ENCODE data around the gene MAVS.
"Not testable (repeated sequence)": the region's sequence is repeated elsewhere in the genome, so short reads cannot be mapped to it uniquely, and the experiment has no call there.

The MAVS gene

DNA sequence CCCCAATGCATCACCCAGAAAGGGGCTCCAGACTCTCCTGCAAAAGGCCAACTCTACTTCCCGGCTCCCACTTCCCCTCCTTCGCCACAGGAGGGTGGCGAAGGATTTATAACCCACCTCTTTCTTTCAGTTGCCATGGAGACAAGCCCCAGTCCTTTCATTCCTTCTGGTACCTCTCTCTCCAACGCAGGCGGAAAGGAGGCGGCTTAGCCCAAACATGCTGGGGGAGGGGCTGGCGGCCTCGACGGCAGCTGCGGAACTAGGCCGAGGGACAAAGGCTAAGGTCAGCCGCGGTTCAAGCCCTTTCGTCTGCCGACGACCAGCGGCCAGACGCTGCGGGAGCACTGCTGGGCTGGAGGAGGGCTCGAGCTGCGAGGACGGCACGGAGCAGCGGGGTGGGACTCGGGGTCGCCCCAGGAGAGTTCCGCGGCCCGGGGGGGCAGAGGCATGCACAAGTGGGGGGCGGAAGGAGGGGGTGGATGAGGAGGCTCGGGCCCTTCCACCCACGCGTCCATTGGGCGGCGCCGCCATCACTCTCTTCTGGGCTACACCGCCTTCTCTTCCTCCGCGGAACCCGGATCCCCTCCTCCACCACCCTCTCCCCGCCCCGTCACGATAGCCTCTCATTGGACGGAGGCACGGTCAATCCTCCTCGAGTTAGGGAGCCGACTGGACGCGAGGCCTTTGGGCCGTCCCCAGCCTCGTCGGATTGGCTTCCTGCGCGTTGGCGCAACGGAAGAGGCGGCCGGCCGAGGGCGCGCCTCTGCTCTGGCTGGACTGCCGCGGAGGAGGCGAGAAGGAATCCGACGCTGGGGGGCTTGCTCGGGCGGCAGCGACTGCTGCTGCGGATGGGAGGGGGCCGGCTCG, 42.2 kb downstream of the MAVS start, which contains the start of gene PANK2:
Gene PANK2, plus strand, starts transcription at position 766 of the 867 bp plus-strand sequence.
- DNase-seq (ENCODE audit: low read depth): peak; percentile 81

DNA sequence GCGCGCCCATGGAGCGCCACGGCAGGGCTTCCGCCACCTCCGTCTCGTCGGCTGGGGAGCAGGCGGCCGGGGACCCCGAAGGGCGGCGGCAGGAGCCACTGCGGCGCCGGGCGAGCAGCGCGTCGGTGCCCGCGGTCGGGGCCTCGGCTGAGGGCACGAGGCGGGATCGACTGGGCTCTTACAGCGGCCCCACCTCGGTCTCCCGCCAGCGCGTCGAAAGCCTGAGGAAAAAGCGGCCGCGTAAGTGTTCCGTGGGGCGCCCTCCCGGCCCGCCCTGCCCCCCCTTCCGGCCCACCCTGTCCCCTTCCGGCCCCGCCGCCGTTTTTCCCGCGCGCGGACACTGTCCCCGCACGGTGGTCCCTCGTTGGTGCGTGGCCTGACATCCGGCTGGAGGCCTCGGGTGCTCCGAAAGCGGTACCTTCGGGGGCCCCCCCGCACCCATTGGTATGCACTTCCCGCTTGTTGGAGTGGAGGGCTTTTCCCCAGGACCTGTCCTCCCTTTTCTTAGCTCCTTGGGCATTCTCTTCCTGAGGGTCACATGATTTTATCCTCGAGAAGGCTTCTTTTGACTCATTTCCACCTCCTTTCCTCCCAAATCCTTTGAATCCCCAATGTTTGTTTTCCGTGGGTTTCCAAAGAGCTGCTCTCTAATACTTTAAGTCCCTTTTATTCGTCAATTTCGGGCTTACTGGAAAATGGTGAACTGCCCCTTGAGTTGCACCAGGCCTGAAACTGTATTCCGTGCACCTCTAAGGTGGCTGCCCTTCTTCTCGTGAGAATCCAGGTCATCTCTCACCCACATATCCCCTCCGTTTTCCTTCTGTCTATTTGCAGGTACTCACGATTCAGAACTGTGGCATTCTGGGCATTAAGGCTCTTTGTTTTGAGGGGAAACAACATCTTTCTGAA, 43.1 kb downstream of the MAVS start:
- DNase-seq (ENCODE audit: low read depth): peak; percentile 13

DNA sequence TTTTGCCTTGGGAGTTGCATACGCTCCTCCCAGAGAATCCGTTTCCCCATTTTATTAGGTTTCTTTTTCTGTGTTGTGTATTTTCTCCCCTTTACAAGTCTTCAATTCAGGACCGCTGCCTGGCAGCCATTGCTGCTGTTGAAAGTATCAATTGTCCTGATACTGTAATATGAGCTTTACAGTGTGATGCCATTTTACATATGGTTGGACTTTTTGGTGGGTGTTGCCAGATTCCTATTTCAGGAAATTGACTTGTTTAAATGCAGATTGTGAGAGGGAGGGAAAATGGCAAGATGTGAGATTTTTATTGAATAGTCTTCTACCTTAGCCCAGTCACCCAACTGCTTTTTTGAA, 43.7 kb downstream of the MAVS start:
- no peak for DNase-seq (ENCODE audit: low read depth)

- DNase-seq (ENCODE audit: low read depth): no peak
Measured at GRCh38 chr20:3890999-3891929, 44.6 kb downstream of the MAVS start.

- DNase-seq (ENCODE audit: low read depth): no peak
Measured at GRCh38 chr20:3894796-3895195, 48.2 kb downstream of the MAVS start.

DNA sequence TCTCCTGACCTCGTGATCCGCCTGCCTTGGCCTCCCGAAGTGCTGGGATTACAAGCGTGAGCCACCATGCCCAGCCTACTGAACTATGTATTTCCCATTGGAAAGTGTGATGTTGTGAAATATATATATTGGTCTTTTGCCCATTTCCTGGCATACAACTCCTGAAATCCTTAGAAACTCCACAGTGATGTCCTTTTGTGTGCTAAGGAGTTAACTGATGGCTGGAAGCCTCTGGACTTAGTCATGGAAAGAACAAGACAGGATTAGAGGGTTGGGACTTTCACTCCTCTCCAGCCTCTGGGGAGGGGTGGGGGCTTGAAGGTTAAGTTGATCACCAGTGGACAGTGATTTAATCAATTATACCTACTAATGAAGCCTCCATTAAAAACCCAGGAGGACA, 49.7 kb downstream of the MAVS start:
- DNase-seq (ENCODE audit: low read depth): no peak

GRCh38 chr20:3896853-3897583, 50.4 kb downstream of the MAVS start:
- no peak for DNase-seq (ENCODE audit: low read depth)

GRCh38 chr20:3898181-3898580, 51.5 kb downstream of the MAVS start:
- not testable (repeated sequence) for DNase-seq (ENCODE audit: low read depth)

- DNase-seq (ENCODE audit: low read depth): no peak
Measured at GRCh38 chr20:3898639-3899038, 52.0 kb downstream of the MAVS start.

DNA sequence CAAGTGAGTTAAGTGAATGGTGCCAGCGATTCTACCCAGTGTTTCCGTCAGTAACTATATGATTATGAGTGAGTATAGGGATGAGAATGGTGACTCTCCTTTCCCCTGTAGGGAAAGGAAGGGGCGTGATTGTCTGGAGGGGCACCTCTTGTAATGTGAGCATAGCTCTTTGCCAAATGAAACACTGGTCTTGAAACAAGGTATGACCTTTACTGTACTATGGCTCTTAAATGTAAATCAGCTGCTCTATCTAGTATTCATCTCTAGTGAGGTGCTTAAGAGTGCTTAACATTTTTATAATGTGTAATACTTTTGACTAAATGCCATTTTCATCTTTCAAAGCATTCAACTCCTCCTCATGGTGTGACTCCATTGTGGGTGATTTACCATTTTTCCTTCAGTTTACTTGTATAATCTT, 53.6 kb downstream of the MAVS start:
- DNase-seq (ENCODE audit: low read depth): no peak

DNA sequence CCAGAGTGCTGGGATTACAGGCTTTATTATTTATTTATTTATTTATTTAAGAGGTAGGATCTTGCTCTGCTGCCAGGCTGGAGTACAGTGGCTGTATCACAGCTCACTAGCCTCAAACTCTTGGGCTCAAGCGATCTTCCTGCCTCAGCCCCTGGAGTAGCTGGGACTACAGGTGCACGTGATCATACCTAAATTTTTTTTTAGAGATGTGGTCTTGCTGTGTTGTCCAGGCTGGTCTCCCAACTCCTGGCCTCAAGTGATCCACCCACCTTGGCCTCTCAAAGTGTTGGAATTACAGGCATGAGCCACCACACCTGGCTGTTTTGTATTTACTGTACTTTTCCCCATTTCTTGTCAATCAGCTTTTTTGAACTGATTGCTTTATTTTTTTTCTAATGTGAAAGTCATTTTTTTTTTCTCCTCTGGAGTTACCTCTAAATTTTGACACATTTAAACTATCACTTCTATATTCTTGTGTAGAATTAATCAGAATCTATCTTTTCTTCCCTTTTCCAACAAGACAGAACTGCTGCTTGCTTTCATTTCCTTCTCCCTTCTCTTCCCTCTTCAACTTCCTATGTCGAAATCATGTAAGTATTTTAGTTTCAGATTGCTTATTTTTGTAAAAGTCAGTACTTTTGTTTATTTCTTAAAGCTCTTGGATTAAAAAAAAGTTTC, 54.5 kb downstream of the MAVS start:
- DNase-seq (ENCODE audit: low read depth): no peak

DNA sequence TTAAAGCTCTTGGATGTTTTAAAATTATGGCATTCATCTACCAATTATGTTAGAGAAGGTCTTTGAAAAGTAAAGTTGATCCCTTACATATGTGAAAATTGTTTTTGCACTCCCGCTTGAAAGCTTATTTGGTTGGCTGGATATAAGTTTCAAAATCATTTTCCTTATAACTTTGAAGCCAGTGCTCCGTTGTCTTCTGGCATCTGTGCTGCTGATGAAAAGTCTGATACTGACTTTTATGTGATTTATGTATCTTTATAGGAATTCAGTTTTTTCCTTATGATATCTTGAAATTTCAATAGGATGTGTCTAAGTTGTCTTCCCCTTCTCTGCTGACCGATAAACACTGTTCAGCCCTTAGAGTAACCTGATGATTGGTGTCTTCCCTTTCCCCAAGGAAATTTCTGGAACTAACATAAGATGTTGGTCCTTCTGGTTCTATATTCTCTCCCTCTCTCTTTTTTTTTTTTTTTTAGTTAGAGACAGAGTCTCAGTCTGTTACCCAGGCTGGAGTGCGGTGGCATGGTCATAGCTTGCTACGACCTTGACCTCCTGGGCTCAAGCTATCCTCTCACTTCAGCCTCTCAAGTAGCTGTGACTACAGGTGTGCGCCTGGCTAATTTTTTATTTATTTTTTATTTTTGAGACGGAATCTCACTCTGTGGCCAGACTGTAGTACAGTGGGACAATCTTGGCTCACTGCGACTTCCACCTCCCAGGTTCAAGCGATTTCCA, 55.2 kb downstream of the MAVS start:
- DNase-seq (ENCODE audit: low read depth): no peak

DNA sequence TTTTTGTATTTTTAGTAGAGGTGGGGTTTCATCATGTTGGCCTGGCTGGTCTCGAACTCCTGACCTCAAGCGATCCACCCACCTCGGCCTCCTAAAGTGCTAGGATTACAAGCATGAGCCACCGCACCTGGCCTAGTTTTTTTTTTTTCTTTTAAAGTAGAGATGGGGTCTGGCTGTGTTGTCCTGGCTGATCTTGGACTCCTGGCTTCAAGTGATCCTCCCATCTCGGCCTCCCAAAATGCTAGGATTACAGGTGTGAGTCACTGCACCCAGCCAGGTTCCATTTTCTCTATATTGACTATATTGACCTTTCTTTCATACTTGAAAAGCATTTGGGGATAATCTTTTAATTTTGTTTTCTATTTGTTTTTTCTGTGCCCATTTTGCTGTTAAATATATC, 55.8 kb downstream of the MAVS start:
- no peak for DNase-seq (ENCODE audit: low read depth)

GRCh38 chr20:3904224-3904623, 57.6 kb downstream of the MAVS start:
- DNase-seq (ENCODE audit: low read depth): no peak

GRCh38 chr20:3904857-3905256, 58.2 kb downstream of the MAVS start:
- DNase-seq (ENCODE audit: low read depth): no peak

GRCh38 chr20:3906744-3907721, 60.4 kb downstream of the MAVS start:
- DNase-seq (ENCODE audit: low read depth): not testable (repeated sequence)

DNA sequence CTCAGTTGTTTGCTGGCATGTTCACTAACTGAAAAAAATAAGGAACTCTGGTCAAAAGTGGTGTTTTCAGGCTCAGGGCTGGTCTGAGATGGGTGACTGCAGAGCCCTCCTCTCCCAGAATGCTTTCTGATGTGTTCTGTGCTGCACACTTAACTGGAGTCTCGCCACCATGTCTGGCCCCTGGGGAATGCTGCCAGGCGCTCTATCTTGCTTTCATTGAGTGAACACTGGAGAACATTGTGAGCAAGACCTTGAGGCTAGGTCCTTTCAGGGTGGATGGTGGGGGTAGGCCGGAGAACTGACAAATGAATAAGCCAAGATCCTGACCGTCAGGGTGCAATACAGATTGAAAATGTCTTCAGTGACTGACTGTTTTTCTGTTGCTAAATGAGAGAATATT, 62.0 kb downstream of the MAVS start:
- DNase-seq (ENCODE audit: low read depth): no peak

GRCh38 chr20:3909952-3910366, 63.3 kb downstream of the MAVS start:
- DNase-seq (ENCODE audit: low read depth): no peak

- no peak for DNase-seq (ENCODE audit: low read depth)
Measured at GRCh38 chr20:3910853-3911252, 64.2 kb downstream of the MAVS start.

All from stimulated activated CD8-positive, alpha-beta memory T cell treated with anti-CD3 and anti-CD28 coated beads, Interleukin-15, amount 100 ng/mL, for 24 hours (primary cell).